ENCODE measurements around the gene BFSP2.

The BFSP2 gene

DNA sequence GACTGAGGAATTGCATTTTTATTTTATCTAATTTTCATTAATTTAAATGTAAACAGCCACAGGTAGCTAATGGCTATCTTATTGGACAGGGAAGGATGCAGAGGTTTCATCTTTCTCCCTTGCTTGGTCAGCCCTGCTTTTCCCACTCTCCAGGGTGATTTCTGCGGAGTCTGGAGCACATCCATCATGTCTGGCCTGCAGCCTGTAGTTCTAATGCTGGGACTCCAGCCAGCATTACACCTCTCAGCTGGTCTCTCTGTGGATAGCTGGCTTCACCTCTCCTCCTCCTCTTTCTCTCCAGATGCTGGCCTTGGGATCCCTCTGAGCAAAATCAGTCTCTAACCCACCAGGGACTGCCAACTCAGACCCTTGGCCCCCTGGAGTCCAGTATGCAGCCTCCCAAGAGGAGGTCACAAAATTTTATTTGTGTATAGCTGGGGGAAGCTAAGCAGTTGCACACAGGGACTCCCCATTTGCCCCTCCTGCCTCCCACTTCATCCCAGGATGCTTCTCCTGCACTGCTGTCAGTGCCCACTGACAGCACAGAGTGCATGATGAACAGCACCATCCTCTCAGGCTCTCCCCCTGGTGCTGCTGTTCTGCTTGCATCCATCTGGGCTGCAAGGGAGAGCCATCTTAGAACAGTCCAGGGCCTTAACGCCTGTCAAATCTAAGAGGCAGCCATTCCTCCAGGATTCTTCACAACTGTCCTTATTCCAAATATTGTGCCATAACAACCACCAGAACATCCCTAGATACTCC is 1.7 kb downstream of the BFSP2 start:
- DNase-seq (ENCODE audit: low spot score) = no peak
- Histone ChIP-seq H3K4me3 (no peak overlapping the region), H3K27ac (no peak overlapping the region)
- TF ChIP-seq CTCF (IDR thresholded peaks at IDR 0.05) = no peak

GRCh38 chr3:133404920-133405319 is 5.1 kb downstream of the BFSP2 start:
- no peak for TF ChIP-seq CTCF (IDR thresholded peaks at IDR 0.05)
- Histone ChIP-seq H3K27ac (no peak overlapping the region), H3K4me3 (no peak overlapping the region)
- DNase-seq (ENCODE audit: low spot score) = no peak

DNA sequence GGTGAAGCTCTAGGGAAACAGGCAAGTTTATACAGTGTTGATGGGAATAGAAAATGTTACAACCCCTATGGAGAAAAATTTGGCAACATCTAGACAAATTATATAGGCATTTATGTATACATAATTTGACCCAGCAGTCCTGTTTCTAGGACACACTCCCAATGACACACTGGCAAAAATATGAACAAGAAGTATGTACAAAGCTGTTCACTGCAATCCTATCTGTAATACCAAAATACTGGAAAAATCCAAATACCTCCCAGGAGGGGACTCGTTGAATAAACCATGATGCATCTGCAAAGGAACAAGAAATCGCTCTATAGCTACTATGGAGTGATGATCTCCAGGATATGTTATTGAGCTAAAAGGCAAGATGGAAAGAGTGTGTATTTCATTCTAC is 8.5 kb downstream of the BFSP2 start:
- TF ChIP-seq CTCF (IDR thresholded peaks at IDR 0.05) = no peak
- Histone ChIP-seq H3K4me3 (no peak overlapping the region), H3K27ac (no peak overlapping the region)
- no peak for DNase-seq (ENCODE audit: low spot score)

DNA sequence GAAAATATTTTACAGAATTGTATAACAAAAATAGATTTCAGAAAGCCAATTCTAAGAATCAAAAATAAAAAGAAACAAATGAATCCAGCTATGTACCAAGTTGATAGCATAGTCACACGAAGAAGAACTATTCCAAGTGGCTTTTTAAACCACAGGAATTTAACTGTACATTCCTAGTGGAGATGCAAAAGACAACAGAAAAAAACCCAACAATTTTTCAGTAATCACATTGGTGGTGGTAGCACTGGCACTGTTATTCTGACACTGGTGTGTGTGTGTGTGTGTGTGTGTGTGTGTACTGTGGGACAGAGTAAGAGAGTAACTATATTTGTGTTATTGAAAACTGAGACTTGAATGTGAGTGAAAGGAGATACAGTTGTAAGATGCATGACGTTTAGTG is 9.1 kb downstream of the BFSP2 start:
- Histone ChIP-seq H3K4me3 (no peak overlapping the region), H3K27ac (no peak overlapping the region)
- TF ChIP-seq CTCF (IDR thresholded peaks at IDR 0.05) = no peak
- DNase-seq (ENCODE audit: low spot score) = no peak

GRCh38 chr3:133410191-133410892 is 10.5 kb downstream of the BFSP2 start:
- Histone ChIP-seq H3K4me3 (no peak overlapping the region), H3K27ac (no peak overlapping the region)
- TF ChIP-seq CTCF (IDR thresholded peaks at IDR 0.05) = no peak

DNA sequence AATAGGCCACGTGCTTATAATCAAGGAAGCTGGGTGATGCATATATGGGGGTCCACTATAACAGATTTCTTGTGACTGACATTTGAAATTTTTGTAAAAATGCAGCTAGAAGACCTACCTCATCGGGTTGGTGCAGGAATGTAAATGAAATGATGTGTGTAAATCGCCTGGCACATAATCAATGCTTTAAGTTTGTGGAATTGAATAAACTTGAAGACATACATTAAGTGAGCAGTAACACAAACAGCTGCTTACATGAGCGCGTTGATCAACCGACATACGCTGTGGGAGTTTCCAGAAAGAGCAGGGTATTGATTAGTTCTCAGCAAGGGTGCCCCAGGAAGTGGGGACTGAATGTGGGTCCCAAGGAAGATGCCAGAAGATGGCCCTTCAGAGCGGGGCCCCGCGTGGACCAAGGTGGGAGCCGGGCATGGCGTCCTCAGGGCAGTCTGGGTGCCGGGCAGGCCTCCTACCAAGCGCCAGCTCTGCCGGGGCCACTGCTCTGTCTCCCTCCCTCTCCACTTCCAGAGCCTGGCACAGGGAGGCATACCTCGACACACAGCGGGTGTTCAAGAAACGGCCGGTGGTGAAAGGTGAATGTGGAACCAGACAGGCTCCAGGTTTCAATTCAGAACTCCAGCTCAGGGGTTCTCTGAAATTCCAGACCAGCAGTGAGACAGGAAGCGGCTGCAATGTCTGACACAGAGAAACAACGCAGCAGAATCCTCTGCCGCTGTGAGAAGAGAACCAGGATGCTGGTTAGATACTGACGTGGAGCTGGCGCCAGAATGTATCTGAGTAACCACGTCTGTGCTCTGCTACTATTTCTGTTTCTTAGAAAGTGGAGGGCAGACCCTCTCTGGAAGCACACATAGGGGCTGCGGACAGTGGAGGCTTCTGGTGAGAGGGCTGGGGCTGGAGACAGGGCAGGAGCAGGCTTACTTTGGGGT is 12.6 kb downstream of the BFSP2 start:
- H3K27ac ChIP-seq = no peak overlapping the region
- DNase-seq (ENCODE audit: low spot score) = no peak
- peak overlapping the region; percentile 57 for H3K4me3 ChIP-seq
- no peak for TF ChIP-seq CTCF (IDR thresholded peaks at IDR 0.05)

More at GRCh38 chr3:133410191-133410892, 10.5 kb downstream of the BFSP2 start:
- DNase-seq (ENCODE audit: low spot score) = no peak

All from coronary artery (tissue), 2 donors.